GM12864 (cell line): Measurements from ENCODE around the gene CNGB1.

ENCODE experiments used
- DNase-seq: peaks from one replicate; pipeline ENCODE4 v3.0.0-alpha.2; 2011; ENCODE audit warnings: low read depth
- H3K4me3 ChIP-seq: 2 replicates; pipeline ENCODE4 v1.5.1; 2011; ENCODE audit warnings: mild to moderate bottlenecking, low read depth, low read length, control low read depth
- CTCF ChIP-seq: IDR thresholded peaks from 2 replicates; pipeline ENCODE4 v1.5.1; 2011; ENCODE audit warnings: low read depth, mild to moderate bottlenecking, moderate library complexity, low read length, control low read depth, inconsistent platforms; ENCODE audit errors: missing control alignments

The CNGB1 gene

GRCh38 chr16:57997176-57997527 lies 26.2 kb upstream of the CNGB1 start:
- H3K4me3 ChIP-seq = no peak overlapping the region
- DNase-seq = no peak
- TF ChIP-seq CTCF = no peak

- no peak for TF ChIP-seq CTCF
- no peak for DNase-seq
- H3K4me3 ChIP-seq = no peak overlapping the region
Observed at GRCh38 chr16:57996406-57997175, 25.7 kb upstream of the CNGB1 start.

- no peak for DNase-seq
- TF ChIP-seq CTCF = no peak
- H3K4me3 ChIP-seq = no peak overlapping the region
Observed at GRCh38 chr16:57995721-57996405, 24.9 kb upstream of the CNGB1 start.

- no peak overlapping the region for H3K4me3 ChIP-seq
- peak; percentile 42 for TF ChIP-seq CTCF
- no peak for DNase-seq
Observed at GRCh38 chr16:57994778-57995177, 23.9 kb upstream of the CNGB1 start.

- TF ChIP-seq CTCF = no peak
- DNase-seq = no peak
- no peak overlapping the region for H3K4me3 ChIP-seq
Observed at GRCh38 chr16:57994361-57994760, 23.4 kb upstream of the CNGB1 start.

- no peak for DNase-seq
- H3K4me3 ChIP-seq = no peak overlapping the region
- TF ChIP-seq CTCF = no peak
Observed at GRCh38 chr16:57993897-57994296, 23.0 kb upstream of the CNGB1 start.

- TF ChIP-seq CTCF = no peak
- no peak overlapping the region for H3K4me3 ChIP-seq
- no peak for DNase-seq
Observed at GRCh38 chr16:57993438-57993837, 22.5 kb upstream of the CNGB1 start.
